LNCaP clone FGC (cell line): ENCODE results near the gene SLC25A34.

Source experiments
- DNase-seq: peaks from one replicate; pipeline ENCODE4 v3.0.0-alpha.2; 2011; ENCODE audit warnings: low read depth
- H3K4me3 ChIP-seq: 2 replicates; pipeline ENCODE4 v1.5.1; 2011; ENCODE audit warnings: mild to moderate bottlenecking, low read depth, low read length, control low read depth
- CTCF ChIP-seq: IDR thresholded peaks from 2 replicates; pipeline ENCODE4 v1.5.1; 2012; ENCODE audit warnings: mild to moderate bottlenecking; ENCODE audit not compliant: control insufficient read depth, insufficient read depth; ENCODE audit errors: extremely low read depth

SLC25A34 gene

GRCh38 chr1:15764269-15764764 lies 28.3 kb downstream of the SLC25A34 start:
- DNase-seq: no peak

GRCh38 chr1:15764890-15765289 lies 28.8 kb downstream of the SLC25A34 start:
- no peak for TF ChIP-seq CTCF
- no peak for DNase-seq
- no peak overlapping the region for H3K4me3 ChIP-seq

More at GRCh38 chr1:15764269-15764764, 28.3 kb downstream of the SLC25A34 start:
- H3K4me3 ChIP-seq: no peak overlapping the region
- no peak for TF ChIP-seq CTCF

- no peak overlapping the region for H3K4me3 ChIP-seq
- DNase-seq: no peak
- no peak for TF ChIP-seq CTCF
These were observed 29.6 kb downstream of the SLC25A34 start for GRCh38 chr1:15765495-15766194.

GRCh38 chr1:15767941-15768340 lies 31.9 kb downstream of the SLC25A34 start:
- TF ChIP-seq CTCF: no peak
- no peak overlapping the region for H3K4me3 ChIP-seq
- DNase-seq: peak; percentile 18

GRCh38 chr1:15768388-15768787 lies 32.3 kb downstream of the SLC25A34 start:
- no peak overlapping the region for H3K4me3 ChIP-seq
- DNase-seq: no peak
- no peak for TF ChIP-seq CTCF

- no peak overlapping the region for H3K4me3 ChIP-seq
- no peak for DNase-seq
- no peak for TF ChIP-seq CTCF
These were observed 34.4 kb downstream of the SLC25A34 start for GRCh38 chr1:15770313-15770962.
